Suprapubic skin (tissue), 4 donors: ENCODE results near the gene MMAB.

Experiments used
- EP300 ChIP-seq: sonication (generic); formaldehyde crosslinking; IDR thresholded peaks from one replicate; pipeline ENCODE4 v1.6.1; 2017; ENCODE audit warnings: antibody characterized with exemption
- POLR2A ChIP-seq, 2 donors: fragments of 450-650 bp; IDR thresholded peaks; one replicate each; pipeline ENCODE4 v1.6.1; 2017; ENCODE audit warnings: antibody characterized with exemption in 2 of 2, mild to moderate bottlenecking in 2 of 2, moderate library complexity in 2 of 2
- POLR2AphosphoS5 ChIP-seq, 3 donors: sonication (generic); formaldehyde crosslinking; IDR thresholded peaks; one replicate each; pipeline ENCODE4 v1.6.1; 2017; ENCODE audit warnings: antibody characterized with exemption in 3 of 3
- TF ChIP-seq, protein P1 (sequence below), 2 donors: fragments of 200-600 bp in 1 of 2; fragments of 450-650 bp in 1 of 2; sonication (generic) in 1 of 2; IDR thresholded peaks; one replicate each; pipeline ENCODE4 v1.5.1; 2016 to 2019; ENCODE audit warnings: antibody characterized with exemption in 2 of 2, mild to moderate bottlenecking in 1 of 2, moderate library complexity in 1 of 2

DNA sequence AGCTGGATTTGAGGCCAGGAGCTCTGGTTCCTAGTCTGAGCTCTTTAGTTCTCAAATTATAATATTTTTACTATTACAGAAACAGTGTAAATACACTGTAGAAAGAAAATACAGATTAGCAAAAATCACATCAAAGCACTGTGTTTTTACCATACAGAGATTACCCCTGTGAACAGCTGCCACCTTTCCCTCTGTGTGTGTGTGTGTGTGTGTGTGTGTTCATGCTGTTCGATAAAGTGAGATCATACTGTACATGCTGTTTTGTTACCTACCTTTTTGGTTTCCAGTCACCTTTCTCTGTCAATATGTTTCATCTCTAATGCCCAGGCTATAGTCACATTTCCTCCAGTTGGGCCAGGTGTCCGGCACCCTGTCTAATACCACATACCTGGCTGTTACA, 27.2 kb upstream of the MMAB start:
- TF ChIP-seq, protein P1, sequence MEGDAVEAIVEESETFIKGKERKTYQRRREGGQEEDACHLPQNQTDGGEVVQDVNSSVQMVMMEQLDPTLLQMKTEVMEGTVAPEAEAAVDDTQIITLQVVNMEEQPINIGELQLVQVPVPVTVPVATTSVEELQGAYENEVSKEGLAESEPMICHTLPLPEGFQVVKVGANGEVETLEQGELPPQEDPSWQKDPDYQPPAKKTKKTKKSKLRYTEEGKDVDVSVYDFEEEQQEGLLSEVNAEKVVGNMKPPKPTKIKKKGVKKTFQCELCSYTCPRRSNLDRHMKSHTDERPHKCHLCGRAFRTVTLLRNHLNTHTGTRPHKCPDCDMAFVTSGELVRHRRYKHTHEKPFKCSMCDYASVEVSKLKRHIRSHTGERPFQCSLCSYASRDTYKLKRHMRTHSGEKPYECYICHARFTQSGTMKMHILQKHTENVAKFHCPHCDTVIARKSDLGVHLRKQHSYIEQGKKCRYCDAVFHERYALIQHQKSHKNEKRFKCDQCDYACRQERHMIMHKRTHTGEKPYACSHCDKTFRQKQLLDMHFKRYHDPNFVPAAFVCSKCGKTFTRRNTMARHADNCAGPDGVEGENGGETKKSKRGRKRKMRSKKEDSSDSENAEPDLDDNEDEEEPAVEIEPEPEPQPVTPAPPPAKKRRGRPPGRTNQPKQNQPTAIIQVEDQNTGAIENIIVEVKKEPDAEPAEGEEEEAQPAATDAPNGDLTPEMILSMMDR (IDR thresholded peaks at IDR 0.05), result no peak
- no peak for TF ChIP-seq POLR2A (IDR thresholded peaks at IDR 0.05)
- TF ChIP-seq POLR2AphosphoS5 (IDR thresholded peaks at IDR 0.05), result no peak
- TF ChIP-seq EP300, result no peak
